OCI-LY7 (cell line): ENCODE results near the gene CYP46A1. TPM values are rescaled to one million over a fixed set of nuclear protein-coding genes. Genes with fewer than 3 reads are reported as not detected.

ENCODE experiments used
- BruUV-seq: library from RNA; stranded (reverse); fragments of 400-500 nt; replicated peaks from 2 replicates; lab custom pipeline; 2021; lab: Mats Ljungman, UMichigan
- CTCF ChIA-PET: fragments of 300-600 bp; sonication (Branson Sonifier 250); formaldehyde crosslinking; loops from one replicate; lab custom pipeline; 2022; ENCODE audit warnings: antibody characterized with exemption; ENCODE audit not compliant: unreplicated experiment; lab: Charles Lee
- POLR2A ChIA-PET: fragments of 300-600 bp; sonication (Branson Sonifier 250); formaldehyde crosslinking; loops from one replicate; lab custom pipeline; 2022; ENCODE audit warnings: antibody characterized with exemption; lab: Charles Lee
- DNase-seq: peaks from one replicate; pipeline ENCODE4 v3.0.0-alpha.2; 2015; ENCODE audit warnings: low spot score
- H2AFZ ChIP-seq: fragments of 200-600 bp; sonication (generic), shearing (Covaris generic); 2 replicates; pipeline ENCODE4 v1.6.1; 2014; ENCODE audit warnings: mild to moderate bottlenecking, antibody characterized with exemption, low read length, moderate library complexity
- H3K27ac ChIP-seq: fragments of 200-600 bp; sonication (generic); 2 replicates; pipeline ENCODE4 v1.5.1; 2014; ENCODE audit warnings: mixed run types, low read depth, mild to moderate bottlenecking, moderate library complexity, low read length, inconsistent platforms; ENCODE audit not compliant: poor library complexity, severe bottlenecking
- H3K36me3 ChIP-seq: fragments of 200-600 bp; sonication (generic); 2 replicates; pipeline ENCODE4 v1.6.1; 2014; ENCODE audit warnings: mild to moderate bottlenecking, antibody characterized with exemption, low read length, moderate library complexity, mixed read lengths; ENCODE audit not compliant: insufficient read depth
- H3K4me1 ChIP-seq: fragments of 200-600 bp; sonication (generic); 2 replicates; pipeline ENCODE4 v1.5.1; 2014; ENCODE audit warnings: mild to moderate bottlenecking, low read length; ENCODE audit not compliant: insufficient read depth, poor library complexity, severe bottlenecking
- H3K4me2 ChIP-seq: fragments of 200-600 bp; sonication (generic); 2 replicates; pipeline ENCODE4 v1.6.1; 2014; ENCODE audit warnings: mild to moderate bottlenecking, low read length
- H3K4me3 ChIP-seq: fragments of 200-600 bp; sonication (generic); 2 replicates; pipeline ENCODE4 v1.5.1; 2014; ENCODE audit warnings: mild to moderate bottlenecking, low read depth, low read length; ENCODE audit not compliant: poor library complexity, severe bottlenecking
- H3K79me2 ChIP-seq: fragments of 200-600 bp; sonication (generic); 2 replicates; pipeline ENCODE4 v1.6.1; 2016; ENCODE audit warnings: low read depth, mild to moderate bottlenecking, low read length, moderate library complexity, mixed read lengths; ENCODE audit not compliant: insufficient read depth
- H3K9me2 ChIP-seq: fragments of 200-600 bp; sonication (generic); 2 replicates; pipeline ENCODE4 v1.6.1; 2016; ENCODE audit warnings: mild to moderate bottlenecking, low read length, mixed read lengths; ENCODE audit not compliant: insufficient read depth
- H3K9me3 ChIP-seq: fragments of 200-600 bp; sonication (generic); 2 replicates; pipeline ENCODE4 v1.6.1; 2014; ENCODE audit warnings: mild to moderate bottlenecking, mixed run types, low read length, mixed read lengths
- H4K20me1 ChIP-seq: fragments of 200-600 bp; sonication (generic); 2 replicates; pipeline ENCODE4 v1.6.1; 2014; ENCODE audit warnings: mild to moderate bottlenecking, antibody characterized with exemption, low read length, moderate library complexity, mixed read lengths; ENCODE audit not compliant: insufficient read depth
- CTCF ChIP-seq: fragments of 200-600 bp; sonication (generic); conservative IDR thresholded peaks from 2 replicates; pipeline ENCODE4 v1.5.1; 2014; ENCODE audit warnings: mild to moderate bottlenecking, antibody characterized with exemption, low read length, moderate library complexity, mixed read lengths
- EZH2phosphoT487 ChIP-seq: fragments of 200-600 bp; sonication (generic); IDR thresholded peaks from 2 replicates; pipeline ENCODE4 v1.6.1; 2018; ENCODE audit warnings: low read depth, borderline replicate concordance, mild to moderate bottlenecking, mixed run types, antibody characterized with exemption, low read length, moderate library complexity, mixed read lengths
- intact Hi-C: fragments of 100-400 bp; cut with micrococcal nuclease; formaldehyde crosslinking; loops from one replicate; pipeline ENCODE4 v1.10.0; 2022; ENCODE audit not compliant: unreplicated experiment
- total RNA-seq, 2 experiments: library from RNA; depleted of rRNA in 1 of 2; stranded (reverse); fragments of >200 nt in 1 of 2; shearing (Covaris generic) in 1 of 2; gene quantifications; 2 replicates each; pipeline ENCODE4 v1.2.3, GENCODE V29; 2014 to 2022

The CYP46A1 gene
- total RNA-seq, 2 experiments from 2014 or later = 4.1 to 10.8 TPM

- Histone ChIP-seq H3K79me2 (no peaks in the 10 kb centered on the region), H3K9me3 (no peaks in the 10 kb centered on the region), H3K9me2 (no peaks in the 10 kb centered on the region), H4K20me1 (no peaks in the 10 kb centered on the region), H3K27ac (no peak overlapping the region), H3K36me3 (no peaks in the 10 kb centered on the region), H3K4me2 (no peak overlapping the region), H2AFZ (no peak overlapping the region), H3K4me1 (no peaks in the 10 kb centered on the region), H3K4me3 (no peak overlapping the region)
- intact Hi-C loops = no loop called here
- no peak for DNase-seq
- TF ChIP-seq EZH2phosphoT487 (no peak), CTCF (no peak)
- CTCF ChIA-PET = no interaction called here
- BruUV-seq = no TSS peak
- POLR2A ChIA-PET = no interaction called here
These were observed 41.9 kb downstream of the CYP46A1 start for GRCh38 chr14:99725774-99726537.

GRCh38 chr14:99726538-99727095, 42.5 kb downstream of the CYP46A1 start:
- Histone ChIP-seq H2AFZ (no peak overlapping the region), H3K9me2 (no peaks in the 10 kb centered on the region), H3K4me2 (no peak overlapping the region), H3K4me1 (no peaks in the 10 kb centered on the region), H3K79me2 (no peaks in the 10 kb centered on the region), H4K20me1 (no peaks in the 10 kb centered on the region), H3K4me3 (no peak overlapping the region), H3K36me3 (no peaks in the 10 kb centered on the region), H3K27ac (no peak overlapping the region), H3K9me3 (no peaks in the 10 kb centered on the region)
- ChIA-PET POLR2A (no interaction called here), CTCF (no interaction called here)
- TF ChIP-seq EZH2phosphoT487 = no peak
- no peak for TF ChIP-seq CTCF
- intact Hi-C loops = no loop called here
- DNase-seq = no peak
- no TSS peak for BruUV-seq
